Diencephalon (tissue), 1 donor: ENCODE data around the gene TTL. TPM values are rescaled to one million over a fixed set of nuclear protein-coding genes. Genes with fewer than 3 reads are reported as not detected.

Experiments
- small RNA-seq: library from RNA; depleted of rRNA; stranded (forward); fragments of <200 nt; gene quantifications from one replicate; pipeline ENCODE3, GENCODE V24; 2014
- total RNA-seq: library from RNA; depleted of rRNA; stranded (reverse); fragments of >200 nt; gene quantifications from one replicate; pipeline ENCODE4 v1.2.3, GENCODE V29; 2014

The TTL gene
- total RNA-seq: 84.4 TPM

GRCh38 chr2:112481528-112482233 lies at the start of gene TTL:
TSS of gene TTL (plus strand) at chr2:112482156. CDS start at chr2:112482345, 189 bp downstream.

GRCh38 chr2:112433480-112433879 lies 48.5 kb upstream of the TTL start, which contains the start of gene RGPD8:
TSS of gene RGPD8 (minus strand) at chr2:112433645. CDS start at chr2:112433453, 192 bp downstream.

GRCh38 chr2:112542123-112542983 lies 60.4 kb downstream of the TTL start, which contains the start of gene POLR1B:
TSS of gene POLR1B (plus strand) at chr2:112542465. CDS start at chr2:112542495, 30 bp downstream.

GRCh38 chr2:112584134-112584890 lies 102.4 kb downstream of the TTL start, which contains the start of gene CHCHD5:
TSS of gene CHCHD5 (plus strand) at chr2:112584609. CDS start at chr2:112584648, 39 bp downstream.

Small RNA genes lying within 50 kb of the gene (small RNA-seq; reads per million reads assigned to genes)
- gene RF00019: not detected

Other genes starting within 250 kb of the TTL start
- gene ZC3H8, start 227.1 kb upstream of the TTL start, total RNA-seq: 21.2 TPM
- 25.4 TPM for gene ZC3H6, start 206.6 kb upstream of the TTL start, total RNA-seq
- gene RGPD8, start 48.5 kb upstream of the TTL start, total RNA-seq: 42.9 TPM
- gene POLR1B, start 60.3 kb downstream of the TTL start, total RNA-seq: 31.1 TPM
- gene CHCHD5, start 102.5 kb downstream of the TTL start, total RNA-seq: 6.0 TPM
- gene SLC20A1, start 163.8 kb downstream of the TTL start, total RNA-seq: 34.6 TPM
- gene NT5DC4, start 238.9 kb downstream of the TTL start, total RNA-seq: not detected